Measurements from ENCODE around the gene SCN4A.

SCN4A gene

DNA sequence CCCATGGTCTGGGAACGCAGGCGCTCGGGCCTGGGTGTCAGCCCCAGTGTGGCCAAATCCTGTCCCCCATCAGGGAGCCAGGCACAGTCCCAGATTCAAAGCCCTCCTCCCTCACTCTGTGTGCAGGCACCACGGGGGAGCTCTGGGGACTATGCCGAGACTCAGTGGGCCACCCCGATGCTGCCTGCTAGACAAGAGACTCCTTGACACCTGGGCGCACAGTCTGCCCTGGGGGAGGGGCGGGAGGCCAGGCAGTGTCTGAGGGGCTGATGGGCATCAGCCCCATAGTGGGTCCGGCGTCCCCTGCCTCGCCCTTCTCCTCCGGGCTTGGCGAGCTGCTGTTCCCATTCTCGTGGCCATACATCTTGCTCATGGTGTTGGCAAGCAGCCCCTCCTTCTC is 32.1 kb downstream of the SCN4A start:
- no peak overlapping the region for H3K4me3 ChIP-seq (replicated peaks; ENCODE audit: low read depth, low read length)
- TF ChIP-seq, protein P1, sequence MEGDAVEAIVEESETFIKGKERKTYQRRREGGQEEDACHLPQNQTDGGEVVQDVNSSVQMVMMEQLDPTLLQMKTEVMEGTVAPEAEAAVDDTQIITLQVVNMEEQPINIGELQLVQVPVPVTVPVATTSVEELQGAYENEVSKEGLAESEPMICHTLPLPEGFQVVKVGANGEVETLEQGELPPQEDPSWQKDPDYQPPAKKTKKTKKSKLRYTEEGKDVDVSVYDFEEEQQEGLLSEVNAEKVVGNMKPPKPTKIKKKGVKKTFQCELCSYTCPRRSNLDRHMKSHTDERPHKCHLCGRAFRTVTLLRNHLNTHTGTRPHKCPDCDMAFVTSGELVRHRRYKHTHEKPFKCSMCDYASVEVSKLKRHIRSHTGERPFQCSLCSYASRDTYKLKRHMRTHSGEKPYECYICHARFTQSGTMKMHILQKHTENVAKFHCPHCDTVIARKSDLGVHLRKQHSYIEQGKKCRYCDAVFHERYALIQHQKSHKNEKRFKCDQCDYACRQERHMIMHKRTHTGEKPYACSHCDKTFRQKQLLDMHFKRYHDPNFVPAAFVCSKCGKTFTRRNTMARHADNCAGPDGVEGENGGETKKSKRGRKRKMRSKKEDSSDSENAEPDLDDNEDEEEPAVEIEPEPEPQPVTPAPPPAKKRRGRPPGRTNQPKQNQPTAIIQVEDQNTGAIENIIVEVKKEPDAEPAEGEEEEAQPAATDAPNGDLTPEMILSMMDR (IDR thresholded peaks at IDR 0.05; ENCODE audit: low read length, missing control alignments): no peak
- DNase-seq (ENCODE audit: low read depth): no peak

- no peak for DNase-seq (ENCODE audit: low read depth)
- TF ChIP-seq, protein P1 (IDR thresholded peaks at IDR 0.05; ENCODE audit: low read length, missing control alignments): no peak
- H3K4me3 ChIP-seq (replicated peaks; ENCODE audit: low read depth, low read length): no peak overlapping the region
Measured at GRCh38 chr17:63939884-63940283, 32.8 kb downstream of the SCN4A start.

DNA sequence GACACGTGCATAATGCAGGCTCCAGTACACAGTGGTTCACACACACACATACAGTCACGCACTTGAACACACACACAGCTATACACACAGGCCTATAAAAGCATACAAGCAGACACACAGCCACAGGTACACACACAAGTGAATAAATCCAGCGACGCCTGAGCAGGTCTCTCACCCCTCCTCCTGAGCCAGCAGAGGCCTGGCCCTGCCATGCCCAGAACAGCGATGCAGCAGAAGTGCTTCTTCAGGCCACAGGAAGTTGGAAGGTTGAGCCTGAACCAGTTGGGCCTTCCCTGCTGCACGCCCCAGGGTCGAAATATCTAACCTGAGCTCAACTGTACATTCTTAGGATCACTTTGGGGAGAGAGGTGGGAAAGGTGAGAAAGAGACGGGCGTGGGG is 33.3 kb downstream of the SCN4A start:
- no peak for DNase-seq (ENCODE audit: low read depth)
- TF ChIP-seq, protein P1 (IDR thresholded peaks at IDR 0.05; ENCODE audit: low read length, missing control alignments): no peak
- no peak overlapping the region for H3K4me3 ChIP-seq (replicated peaks; ENCODE audit: low read depth, low read length)

- DNase-seq (ENCODE audit: low read depth): no peak
- TF ChIP-seq, protein P1 (IDR thresholded peaks at IDR 0.05; ENCODE audit: low read length, missing control alignments): no peak
- H3K4me3 ChIP-seq (replicated peaks; ENCODE audit: low read depth, low read length): no peak overlapping the region
Measured at GRCh38 chr17:63937920-63938319, 34.8 kb downstream of the SCN4A start.

DNA sequence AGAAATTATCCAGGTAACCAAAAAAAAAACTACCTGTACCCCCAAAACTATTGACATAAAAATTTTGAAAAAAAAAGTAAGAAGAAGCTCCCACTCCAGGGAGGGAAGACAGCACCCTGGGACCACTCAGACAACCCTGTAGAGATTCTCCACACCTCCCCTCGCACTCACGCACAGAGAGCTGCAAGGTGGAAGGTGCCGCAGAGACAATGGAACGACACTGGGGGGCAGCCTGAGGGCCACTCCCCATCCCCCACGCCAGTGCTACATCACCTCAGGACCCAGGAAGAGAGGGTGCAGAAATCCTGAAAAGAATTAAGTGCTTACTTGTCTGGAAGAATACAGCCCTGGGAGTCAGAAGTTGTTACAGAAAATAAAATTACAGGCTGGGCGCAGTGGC is 35.4 kb downstream of the SCN4A start:
- DNase-seq (ENCODE audit: low read depth): no peak
- no peak overlapping the region for H3K4me3 ChIP-seq (replicated peaks; ENCODE audit: low read depth, low read length)
- TF ChIP-seq, protein P1 (IDR thresholded peaks at IDR 0.05; ENCODE audit: low read length, missing control alignments): no peak

DNA sequence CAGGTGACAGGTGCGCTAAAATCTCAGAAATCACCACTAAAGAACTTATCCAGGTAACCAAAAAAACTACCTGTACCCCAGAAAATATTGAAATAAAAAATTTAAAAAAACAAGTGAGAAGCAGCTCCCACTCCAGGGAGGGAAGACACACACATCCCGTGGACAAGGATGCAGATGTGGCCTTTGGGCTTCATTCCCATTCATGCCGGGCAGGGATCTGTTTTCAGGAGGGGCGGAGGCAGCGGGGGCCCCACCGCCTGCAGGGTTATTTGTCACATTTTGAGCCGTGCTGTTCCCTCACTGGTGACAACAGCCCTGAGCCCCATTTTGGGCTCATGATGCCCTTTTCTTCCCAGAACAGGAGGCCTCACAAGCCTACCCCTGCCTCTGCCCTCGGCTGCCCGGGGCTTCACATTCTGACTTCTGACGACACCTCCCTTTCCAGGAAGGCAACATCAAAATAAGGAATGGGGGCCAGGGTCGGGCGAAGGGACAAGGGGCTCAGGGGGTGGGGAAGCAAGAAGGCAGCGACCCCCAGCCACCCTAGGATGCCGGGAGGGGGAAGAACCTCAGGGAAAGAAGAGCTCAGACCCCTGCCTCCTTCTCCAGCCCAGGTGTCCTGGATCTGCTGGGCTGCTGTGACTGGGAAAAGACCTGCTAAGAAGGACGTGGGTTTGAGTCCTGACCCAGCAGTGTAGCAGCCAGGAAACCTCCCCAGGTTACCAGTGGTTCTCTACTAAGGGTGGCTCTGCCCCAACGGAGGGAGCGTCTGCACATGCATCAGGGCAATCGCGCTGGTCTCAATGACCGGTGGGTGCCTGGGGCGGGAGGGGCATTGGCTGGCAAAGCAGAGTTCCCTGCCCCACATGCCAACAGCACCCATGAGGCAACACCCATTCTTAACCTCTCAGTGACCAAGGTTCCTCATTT is 38.3 kb downstream of the SCN4A start:
- TF ChIP-seq, protein P1 (IDR thresholded peaks at IDR 0.05; ENCODE audit: low read length, missing control alignments): no peak
- DNase-seq (ENCODE audit: low read depth): no peak
- H3K4me3 ChIP-seq (replicated peaks; ENCODE audit: low read depth, low read length): no peak overlapping the region

GRCh38 chr17:63933598-63933997 is 39.1 kb downstream of the SCN4A start:
- TF ChIP-seq, protein P1 (IDR thresholded peaks at IDR 0.05; ENCODE audit: low read length, missing control alignments): no peak
- no peak for DNase-seq (ENCODE audit: low read depth)
- no peak overlapping the region for H3K4me3 ChIP-seq (replicated peaks; ENCODE audit: low read depth, low read length)

All from fibroblast of pulmonary artery (primary cell).